Measurements from ENCODE around the gene ATP11A. TPM values are rescaled to one million over a fixed set of nuclear protein-coding genes. Genes with fewer than 3 reads are reported as not detected.

Gene ATP11A
- total and polyA plus RNA-seq, 2 experiments from 2014 or later, result 12.3 to 52.6 TPM

- H4K20me1 ChIP-seq (replicated peaks; ENCODE audit: insufficient read depth), result no peaks in the 10 kb centered on the region
- H3K36me3 ChIP-seq (ENCODE audit: insufficient read depth), result no peaks in the 10 kb centered on the region
- no peak overlapping the region for H3K27ac ChIP-seq (ENCODE audit: low read depth)
- Mint-ChIP-seq H3K4me1 (peaks cover 18% of the 10 kb centered on the region), H3K27ac (no peak overlapping the region), H3K36me3 (ENCODE audit: low read depth) (no peaks in the 10 kb centered on the region; the same call in 2 of the 3 replicates), H3K27me3 (ENCODE audit: insufficient read depth, low read depth, poor library complexity) (peaks cover 18% of the 10 kb centered on the region), H3K9me3 (no peaks in the 10 kb centered on the region; the same call in 2 of the 3 replicates), H3K4me3 (no peak overlapping the region)
- no peak overlapping the region for H3K4me3 ChIP-seq
- H3K79me2 ChIP-seq (replicated peaks; ENCODE audit: insufficient read depth), result peaks cover 8% of the 10 kb centered on the region
- H3K27me3 ChIP-seq (ENCODE audit: insufficient read depth), result peaks cover 6% of the 10 kb centered on the region; the same call in 1 of the 2 replicates
- DNase-seq (ENCODE audit: low spot score) (no peak), ATAC-seq (no peak)
- H3K4me1 ChIP-seq (ENCODE audit: insufficient read depth), result peaks cover 11% of the 10 kb centered on the region
- no peak overlapping the region for H3K4me2 ChIP-seq
- H2AFZ ChIP-seq, result no peak overlapping the region
- H3F3A ChIP-seq (replicated peaks; ENCODE audit: low read depth), result peaks cover 4% of the 10 kb centered on the region; the same call in 1 of the 2 replicates
- no peaks in the 10 kb centered on the region for H3K9me2 ChIP-seq (ENCODE audit: insufficient read depth)
- TF ChIP-seq JUNB (IDR thresholded peaks at IDR 0.05; ENCODE audit: unreplicated experiment), result no peak
- no peak for TF ChIP-seq CREB1 (CRISPR knock-in tag; IDR thresholded peaks at IDR 0.05; ENCODE audit: low read depth)
These were observed 3.5 kb upstream of the ATP11A start for GRCh38 chr13:112686364-112686763.

- H3K27ac Mint-ChIP-seq, result no peak overlapping the region
- peaks cover 14% of the 10 kb centered on the region for H3K79me2 ChIP-seq (replicated peaks; ENCODE audit: insufficient read depth)
- no peaks in the 10 kb centered on the region; the same call in 2 of the 3 replicates for H3K9me3 Mint-ChIP-seq
These were observed 2.9 kb upstream of the ATP11A start for GRCh38 chr13:112686987-112687386.

More at GRCh38 chr13:112686987-112687386, 2.9 kb upstream of the ATP11A start:
- DNase-seq (ENCODE audit: low spot score), result no peak
- Histone ChIP-seq H3K4me2 (no peak overlapping the region), H2AFZ (no peak overlapping the region), H3K27ac (ENCODE audit: low read depth) (no peak overlapping the region), H3K36me3 (ENCODE audit: insufficient read depth) (no peaks in the 10 kb centered on the region), H3K27me3 (ENCODE audit: insufficient read depth) (peaks cover 12% of the 10 kb centered on the region), H3F3A (replicated peaks; ENCODE audit: low read depth) (peaks cover 4% of the 10 kb centered on the region; the same call in 1 of the 2 replicates), H3K4me3 (no peak overlapping the region), H4K20me1 (replicated peaks; ENCODE audit: insufficient read depth) (peaks cover 5% of the 10 kb centered on the region), H3K4me1 (ENCODE audit: insufficient read depth) (peaks cover 17% of the 10 kb centered on the region), H3K9me2 (ENCODE audit: insufficient read depth) (no peaks in the 10 kb centered on the region)
- peaks cover 23% of the 10 kb centered on the region for H3K27me3 Mint-ChIP-seq (ENCODE audit: insufficient read depth, low read depth, poor library complexity)
- TF ChIP-seq POLR2AphosphoS5 (IDR thresholded peaks at IDR 0.05; ENCODE audit: low read depth) (no peak), CTCF (conservative IDR thresholded peaks at IDR 0.05; ENCODE audit: low read depth in 2 of 2) (peak in 1 of 2 experiments; percentile 48; a peak in 2 of 4 replicates)
- H3K4me1 Mint-ChIP-seq, result peaks cover 25% of the 10 kb centered on the region
- H3K4me3 Mint-ChIP-seq, result no peak overlapping the region
- no peaks in the 10 kb centered on the region; the same call in 2 of the 3 replicates for H3K36me3 Mint-ChIP-seq (ENCODE audit: low read depth)
- ATAC-seq, result no peak

Data from GM23338 (cell line).